Transverse colon (tissue), 4 donors: ENCODE results near the gene PARD6B. TPM values are rescaled to one million over a fixed set of nuclear protein-coding genes. Genes with fewer than 3 reads are reported as not detected.
"Not testable (repeated sequence)": the region's sequence is repeated elsewhere in the genome, so short reads cannot be mapped to it uniquely, and the experiment has no call there.

Source experiments
- DNase-seq: peaks from one replicate; pipeline ENCODE4 v3.0.0-alpha.2; 2019
- H3K27ac ChIP-seq, 4 donors: fragments of 200-600 bp; sonication (generic); 2 replicates each; pipeline ENCODE4 v1.5.1; 2016 to 2018; ENCODE audit warnings: inconsistent platforms in 4 of 4
- H3K27me3 ChIP-seq: fragments of 200-600 bp; sonication (generic); 2 replicates; pipeline ENCODE4 v1.5.1; 2017; ENCODE audit warnings: inconsistent platforms
- H3K36me3 ChIP-seq, 4 donors: fragments of 200-600 bp; sonication (generic); 2 replicates each; pipeline ENCODE4 v1.5.1; 2017 to 2019; ENCODE audit warnings: inconsistent platforms in 4 of 4
- H3K4me1 ChIP-seq, 4 donors: fragments of 200-600 bp; sonication (generic); 2 replicates each; pipeline ENCODE4 v1.5.1; 2017 to 2020; ENCODE audit warnings: inconsistent platforms in 4 of 4
- H3K4me3 ChIP-seq, 4 donors: fragments of 200-600 bp; sonication (generic); 1 replicate in 1 of 4; 2 replicates in 3 of 4; pipeline versions ENCODE4 v1.5.1 to v1.6.1; 2017 to 2019; ENCODE audit warnings: inconsistent platforms in 4 of 4
- H3K9me3 ChIP-seq, 2 donors: fragments of 200-600 bp; sonication (generic); 2 replicates each; pipeline ENCODE4 v1.5.1; 2017 to 2019; ENCODE audit warnings: inconsistent platforms in 2 of 2
- CTCF ChIP-seq, 5 experiments: fragments of 200-600 bp in 3 of 5; fragments of 450-650 bp in 2 of 5; sonication (generic) in 3 of 5; IDR thresholded peaks; 1 replicate in 2 of 5; 2 replicates in 3 of 5; pipeline ENCODE4 v1.5.1; 2016 to 2017; ENCODE audit warnings: antibody characterized with exemption in 5 of 5, inconsistent platforms in 3 of 5, mild to moderate bottlenecking in 2 of 5, moderate library complexity in 1 of 5
- EP300 ChIP-seq: sonication (generic); formaldehyde crosslinking; IDR thresholded peaks from one replicate; pipeline ENCODE4 v1.6.1; 2017; ENCODE audit warnings: antibody characterized with exemption, low read depth
- POLR2A ChIP-seq: fragments of 450-650 bp; IDR thresholded peaks from one replicate; pipeline ENCODE4 v1.6.1; 2016; ENCODE audit warnings: antibody characterized with exemption, mild to moderate bottlenecking, moderate library complexity
- POLR2AphosphoS5 ChIP-seq, 3 donors: sonication (generic); formaldehyde crosslinking; IDR thresholded peaks; one replicate each; pipeline ENCODE4 v1.6.1; 2016; ENCODE audit warnings: antibody characterized with exemption in 3 of 3
- WGBS, 2 donors: methylation state at CpG; one replicate each; pipeline ENCODE4 v1.1.5; 2018; ENCODE audit warnings: low coverage in 1 of 2; 5-methylcytosine and 5-hydroxymethylcytosine counted together
- in situ Hi-C, 4 donors: fragments of 200-750 bp; cut with MboI; loops; one replicate each; pipeline versions ENCODE4 v1.15.0 to v1.15.1; 2017; ENCODE audit warnings: low sequenced_read_pairs in 3 of 4, low pct_ligation_motif_present in 1 of 4, low pct_unique_long_range_greater_than_20kb in 1 of 4
- intact Hi-C: fragments of 100-400 bp; cut with DNase I; formaldehyde crosslinking; loops from one replicate; pipeline ENCODE4 v1.15.1; 2023; ENCODE audit warnings: low total_unique reads
- total RNA-seq, 4 donors: library from RNA; depleted of rRNA; stranded (reverse); fragments of >200 nt; gene quantifications; one replicate each; pipeline ENCODE4 v1.1.0, GENCODE V29; 2016

The PARD6B gene
- total RNA-seq, 4 donors from 2014 or later: 1.2 to 34.8 (median 17.2) TPM

- no peak for DNase-seq
- Histone ChIP-seq H3K4me3 (no peak overlapping the region), H3K9me3 (no peaks in the 10 kb centered on the region), H3K4me1 (no peaks in the 10 kb centered on the region), H3K27me3 (peaks cover 2% of the 10 kb centered on the region), H3K27ac (no peak overlapping the region), H3K36me3 (no peaks in the 10 kb centered on the region)
- no peak for TF ChIP-seq POLR2A
- in situ Hi-C loops: no loop called here
- intact Hi-C loops: no loop called here
- 61 to 69% methylated on average over 4 to 8 of the region's 8 CpGs for WGBS, 2 donors
Observed at GRCh38 chr20:50776122-50776817, 44.9 kb downstream of the PARD6B start.

GRCh38 chr20:50777373-50777772 is 46.0 kb downstream of the PARD6B start:
- in situ Hi-C loops (no loop called here), intact Hi-C loops (no loop called here)
- H3K27me3 ChIP-seq: peaks cover 2% of the 10 kb centered on the region
- TF ChIP-seq POLR2A: no peak
- H3K4me3 ChIP-seq: no peak overlapping the region
- DNase-seq: no peak
- H3K9me3 ChIP-seq: no peaks in the 10 kb centered on the region
- no peaks in the 10 kb centered on the region for H3K4me1 ChIP-seq
- 58 to 64% methylated on average over 2 of the region's 2 CpGs for WGBS, 2 donors
- H3K36me3 ChIP-seq: no peaks in the 10 kb centered on the region
- H3K27ac ChIP-seq: no peak overlapping the region

- H3K27me3 ChIP-seq, H3K4me1 ChIP-seq, DNase-seq, in situ Hi-C loops, H3K9me3 ChIP-seq, intact Hi-C loops, H3K4me3 ChIP-seq, H3K27ac ChIP-seq, H3K36me3 ChIP-seq: not testable (repeated sequence)
- WGBS, 2 donors: 93 to 96% methylated on average over 8 of the region's 8 CpGs
Observed at GRCh38 chr20:50778994-50779393, 47.6 kb downstream of the PARD6B start.

GRCh38 chr20:50783390-50783789 is 52.0 kb downstream of the PARD6B start:
- Histone ChIP-seq H3K4me1 (no peaks in the 10 kb centered on the region), H3K27ac (no peak overlapping the region), H3K9me3 (no peaks in the 10 kb centered on the region), H3K4me3 (no peak overlapping the region), H3K36me3 (no peaks in the 10 kb centered on the region), H3K27me3 (peaks cover 2% of the 10 kb centered on the region)
- no peak for TF ChIP-seq CTCF (IDR thresholded peaks at IDR 0.05)
- TF ChIP-seq EP300: no peak
- TF ChIP-seq POLR2A: no peak
- no peak for DNase-seq
- in situ Hi-C loops (no loop called here), intact Hi-C loops (no loop called here)
- WGBS, 2 donors: 86 to 100% methylated on average over 2 of the region's 2 CpGs

- intact Hi-C loops (no loop called here), in situ Hi-C loops (no loop called here)
- WGBS, 2 donors: 85 to 94% methylated on average over 2 to 6 of the region's 6 CpGs
- Histone ChIP-seq H3K4me3 (no peak overlapping the region), H3K27ac (no peak overlapping the region), H3K36me3 (no peaks in the 10 kb centered on the region), H3K27me3 (peaks cover 2% of the 10 kb centered on the region), H3K9me3 (no peaks in the 10 kb centered on the region), H3K4me1 (no peaks in the 10 kb centered on the region)
- no peak for DNase-seq
- no peak for TF ChIP-seq EP300
- TF ChIP-seq POLR2AphosphoS5 (IDR thresholded peaks at IDR 0.05): no peak
- TF ChIP-seq POLR2A: no peak
- no peak for TF ChIP-seq CTCF (IDR thresholded peaks at IDR 0.05)
Observed at GRCh38 chr20:50783903-50784302, 52.5 kb downstream of the PARD6B start.

- H3K36me3 ChIP-seq: no peaks in the 10 kb centered on the region
- DNase-seq: no peak
- no peak overlapping the region for H3K4me3 ChIP-seq
- intact Hi-C loops (no loop called here), in situ Hi-C loops (no loop called here)
- no peak overlapping the region for H3K27ac ChIP-seq
- no peaks in the 10 kb centered on the region for H3K27me3 ChIP-seq
- no peaks in the 10 kb centered on the region for H3K4me1 ChIP-seq
- 80 to 81% methylated on average over 4 of the region's 4 CpGs for WGBS, 2 donors
- TF ChIP-seq POLR2A (no peak), EP300 (no peak), POLR2AphosphoS5 (IDR thresholded peaks at IDR 0.05) (no peak), CTCF (IDR thresholded peaks at IDR 0.05) (no peak)
- no peaks in the 10 kb centered on the region for H3K9me3 ChIP-seq
Observed at GRCh38 chr20:50784464-50784863, 53.1 kb downstream of the PARD6B start.
